ENCODE measurements around the gene ACOT8.

GRCh38 chr20:45859916-45860315 lies 2.7 kb upstream of the ACOT8 start:
- TF ChIP-seq CTCF (IDR thresholded peaks at IDR 0.05; ENCODE audit: insufficient read depth, low read length): no peak
- no peak for TF ChIP-seq POLR2AphosphoS5 (IDR thresholded peaks at IDR 0.05; ENCODE audit: low read depth)
- no peak for TF ChIP-seq SPI1 (IDR thresholded peaks at IDR 0.05; ENCODE audit: borderline replicate concordance, low read depth)
- TF ChIP-seq REST (IDR thresholded peaks at IDR 0.05; ENCODE audit: insufficient replicate concordance, low read depth): no peak
- no peak for TF ChIP-seq GABPA (IDR thresholded peaks at IDR 0.05; ENCODE audit: low read depth)

Data from HL-60 (cell line).